GM23338 (cell line): ENCODE data around the gene TRIM52. TPM values are rescaled to one million over a fixed set of nuclear protein-coding genes. Genes with fewer than 3 reads are reported as not detected.
A peak's percentile ranks its signal among the peaks of the same experiment; 100 is the strongest.

Experiments used
- ATAC-seq: fragments of 200-7000 bp; cut with Tn5 transposase; 3 replicates; pipeline ENCODE4 v1.9.1; 2020
- DNase-seq: peaks from one replicate; pipeline ENCODE4 v3.0.0-alpha.2; 2015; ENCODE audit warnings: low spot score
- H2AFZ ChIP-seq: fragments of 200-600 bp; sonication (generic); 2 replicates; pipeline ENCODE4 v1.8.0; 2016; ENCODE audit warnings: antibody characterized with exemption, mild to moderate bottlenecking, moderate library complexity
- H3F3A ChIP-seq: fragments of 200-600 bp; sonication (generic); replicated peaks from 2 replicates; pipeline ENCODE4 v1.8.0; 2017; ENCODE audit warnings: antibody characterized with exemption, mixed run types, low read depth
- H3K27ac ChIP-seq: fragments of 200-600 bp; sonication (generic); 2 replicates; pipeline ENCODE4 v1.6.1; 2016; ENCODE audit warnings: low read depth
- H3K27me3 ChIP-seq: fragments of 200-600 bp; sonication (generic); 2 replicates; pipeline ENCODE4 v1.8.0; 2016; ENCODE audit warnings: mild to moderate bottlenecking, mixed run types, moderate library complexity; ENCODE audit not compliant: insufficient read depth
- H3K36me3 ChIP-seq: fragments of 200-600 bp; sonication (generic); 2 replicates; pipeline ENCODE4 v1.8.0; 2016; ENCODE audit warnings: mild to moderate bottlenecking; ENCODE audit not compliant: insufficient read depth
- H3K4me1 ChIP-seq: fragments of 200-600 bp; sonication (generic); 2 replicates; pipeline ENCODE4 v1.8.0; 2016; ENCODE audit warnings: mild to moderate bottlenecking, moderate library complexity; ENCODE audit not compliant: insufficient read depth
- H3K4me2 ChIP-seq: fragments of 200-600 bp; sonication (generic); 2 replicates; pipeline ENCODE4 v1.7.1; 2017; ENCODE audit warnings: mixed run types
- H3K4me3 ChIP-seq: fragments of 200-600 bp; sonication (generic); 2 replicates; pipeline ENCODE4 v1.6.1; 2016; ENCODE audit warnings: mixed run types
- H3K79me2 ChIP-seq: fragments of 200-600 bp; sonication (generic); replicated peaks from 2 replicates; pipeline ENCODE4 v1.8.0; 2017; ENCODE audit warnings: mild to moderate bottlenecking; ENCODE audit not compliant: insufficient read depth
- H3K9me2 ChIP-seq: fragments of 200-600 bp; sonication (generic); 2 replicates; pipeline ENCODE4 v1.8.0; 2017; ENCODE audit not compliant: insufficient read depth
- H4K20me1 ChIP-seq: fragments of 200-600 bp; sonication (generic); replicated peaks from 2 replicates; pipeline ENCODE4 v1.8.0; 2017; ENCODE audit warnings: mild to moderate bottlenecking; ENCODE audit not compliant: insufficient read depth
- H3K27ac Mint-ChIP-seq: 2 replicates; pipeline ENCODE4 v1.8.0; 2020; ENCODE audit warnings: inconsistent platforms, mild to moderate bottlenecking, moderate library complexity, mixed read lengths
- H3K27me3 Mint-ChIP-seq: 3 replicates; pipeline ENCODE4 v1.8.0; 2022; ENCODE audit warnings: low read depth, mild to moderate bottlenecking, moderate library complexity, mixed read lengths, inconsistent platforms; ENCODE audit not compliant: insufficient read depth, poor library complexity
- H3K36me3 Mint-ChIP-seq: 3 replicates; pipeline ENCODE4 v1.8.0; 2021; ENCODE audit warnings: low read depth, mild to moderate bottlenecking, inconsistent platforms, moderate library complexity, mixed read lengths
- H3K4me1 Mint-ChIP-seq: 3 replicates; pipeline ENCODE4 v1.8.0; 2020; ENCODE audit warnings: mild to moderate bottlenecking, inconsistent platforms, mixed read lengths
- H3K4me3 Mint-ChIP-seq: 3 replicates; pipeline ENCODE4 v1.8.0; 2021; ENCODE audit warnings: moderate library complexity, mild to moderate bottlenecking, inconsistent platforms, mixed read lengths
- H3K9me3 Mint-ChIP-seq: 3 replicates; pipeline ENCODE4 v1.8.0; 2020; ENCODE audit warnings: moderate library complexity, mild to moderate bottlenecking, inconsistent platforms, mixed read lengths
- CREB1 ChIP-seq: fragments of 250-450 bp; sonication (Bioruptor Pico); IDR thresholded peaks from 2 replicates; pipeline ENCODE4 v1.5.0; 2020; ENCODE audit warnings: low read depth, mild to moderate bottlenecking, moderate library complexity
- EZH2 ChIP-seq: fragments of 200-600 bp; sonication (generic); IDR thresholded peaks from one replicate; pipeline ENCODE4 v1.8.0; 2017; ENCODE audit warnings: antibody characterized with exemption, mild to moderate bottlenecking, low read depth; ENCODE audit not compliant: unreplicated experiment
- NANOG ChIP-seq: IDR thresholded peaks from 2 replicates; pipeline ENCODE4 v1.6.1; 2016; ENCODE audit warnings: antibody characterized with exemption, borderline replicate concordance
- POLR2AphosphoS5 ChIP-seq: IDR thresholded peaks from 2 replicates; pipeline ENCODE4 v1.6.1; 2016; ENCODE audit warnings: antibody characterized with exemption, low read depth
- ZNF331 ChIP-seq: fragments of 250-450 bp; sonication (Bioruptor Pico); IDR thresholded peaks from 2 replicates; pipeline ENCODE4 v1.5.0; 2020; ENCODE audit warnings: low read depth, mild to moderate bottlenecking, moderate library complexity
- polyA plus RNA-seq: library from polyadenylated mRNA; unstranded; fragments of >200 nt; fragmentation: Nextera tagmentation; extraction: Ambion mirVana; gene quantifications from 2 replicates; pipeline ENCODE4 v1.2.1, GENCODE V29; 2016
- total RNA-seq: library from RNA; depleted of rRNA; stranded (reverse); fragments of >200 nt; shearing (Covaris generic); gene quantifications from 2 replicates; pipeline ENCODE4 v1.2.3, GENCODE V29; 2014
- TF ChIP-seq, protein P1 (sequence below), 2 experiments: fragments of 200-600 bp in 1 of 2; sonication (generic) in 1 of 2; conservative IDR thresholded peaks; 2 replicates each; pipeline versions ENCODE4 v1.5.1 to v1.6.1; 2016 to 2017; ENCODE audit warnings: antibody characterized with exemption in 2 of 2, low read depth in 2 of 2, mild to moderate bottlenecking in 2 of 2, moderate library complexity in 1 of 2
- TF ChIP-seq, protein P2 (sequence below): IDR thresholded peaks from one replicate; pipeline ENCODE4 v1.6.1; 2018; ENCODE audit warnings: antibody characterized with exemption; ENCODE audit not compliant: unreplicated experiment

The TRIM52 gene
- total and polyA plus RNA-seq, 2 experiments from 2014 or later = 6.2 to 8.1 TPM

DNA sequence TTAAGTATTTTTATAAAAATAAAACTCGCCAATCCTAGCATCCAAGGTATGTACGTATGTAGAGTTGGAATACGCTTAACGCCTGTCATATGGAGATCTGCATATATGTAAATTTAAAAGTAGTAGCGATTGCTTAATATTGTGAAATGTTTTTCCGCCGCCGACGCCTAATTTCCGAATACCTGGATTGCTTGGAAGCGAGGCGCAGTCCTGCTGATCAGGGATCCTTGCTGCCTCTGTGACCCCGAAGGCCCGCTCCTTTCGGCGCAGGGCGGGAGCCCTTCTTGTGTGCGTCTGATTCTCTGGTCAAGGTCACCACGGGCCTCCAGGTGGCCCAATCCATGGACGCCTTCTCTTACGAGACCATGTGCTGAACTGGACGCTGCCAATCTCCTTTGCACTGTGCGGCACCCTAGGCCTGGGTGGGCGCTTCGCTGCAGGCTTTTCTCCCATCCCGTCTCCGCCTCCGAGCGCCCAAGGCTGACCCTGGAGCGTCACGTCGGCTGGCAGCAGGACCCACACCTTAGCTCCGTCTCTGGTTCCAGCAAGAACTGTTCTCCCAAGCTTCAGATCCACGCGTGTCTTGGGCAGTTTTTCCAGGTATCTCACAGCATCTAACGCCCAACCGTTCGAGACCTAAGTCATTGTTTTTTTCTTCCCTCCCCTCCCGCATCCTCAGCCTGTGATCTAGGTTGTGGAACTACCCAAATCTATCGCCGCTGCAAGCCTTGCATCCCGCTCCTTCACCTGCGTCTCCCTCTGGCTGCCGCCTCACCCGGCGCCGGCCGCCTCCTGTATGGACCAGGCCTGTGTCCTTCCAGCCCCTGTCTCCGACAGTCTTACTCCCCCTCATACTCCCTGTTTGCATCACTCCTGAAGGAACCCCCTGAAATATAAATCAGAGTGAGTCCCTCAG is 41.4 kb downstream of the TRIM52 start:
- H3K27ac Mint-ChIP-seq = no peak overlapping the region
- peaks cover 16% of the 10 kb centered on the region for H3K9me3 Mint-ChIP-seq
- H3K4me1 ChIP-seq = peaks cover 8% of the 10 kb centered on the region; the same call in 1 of the 2 replicates
- H3K4me2 ChIP-seq = no peak overlapping the region
- H3K9me2 ChIP-seq = no peaks in the 10 kb centered on the region
- H3K27me3 Mint-ChIP-seq = peaks cover 66% of the 10 kb centered on the region
- H3K36me3 ChIP-seq = no peaks in the 10 kb centered on the region
- H2AFZ ChIP-seq = no peak overlapping the region
- peak overlapping the region; percentile 73 for H3K4me3 Mint-ChIP-seq
- H3K4me3 ChIP-seq = no peak overlapping the region
- H3K27ac ChIP-seq = no peak overlapping the region
- peak; percentile 35 for DNase-seq
- H4K20me1 ChIP-seq = no peaks in the 10 kb centered on the region; the same call in 1 of the 2 replicates
- peaks cover 3% of the 10 kb centered on the region; the same call in 1 of the 2 replicates for H3K79me2 ChIP-seq
- TF ChIP-seq EZH2 = no peak
- TF ChIP-seq, protein P1, sequence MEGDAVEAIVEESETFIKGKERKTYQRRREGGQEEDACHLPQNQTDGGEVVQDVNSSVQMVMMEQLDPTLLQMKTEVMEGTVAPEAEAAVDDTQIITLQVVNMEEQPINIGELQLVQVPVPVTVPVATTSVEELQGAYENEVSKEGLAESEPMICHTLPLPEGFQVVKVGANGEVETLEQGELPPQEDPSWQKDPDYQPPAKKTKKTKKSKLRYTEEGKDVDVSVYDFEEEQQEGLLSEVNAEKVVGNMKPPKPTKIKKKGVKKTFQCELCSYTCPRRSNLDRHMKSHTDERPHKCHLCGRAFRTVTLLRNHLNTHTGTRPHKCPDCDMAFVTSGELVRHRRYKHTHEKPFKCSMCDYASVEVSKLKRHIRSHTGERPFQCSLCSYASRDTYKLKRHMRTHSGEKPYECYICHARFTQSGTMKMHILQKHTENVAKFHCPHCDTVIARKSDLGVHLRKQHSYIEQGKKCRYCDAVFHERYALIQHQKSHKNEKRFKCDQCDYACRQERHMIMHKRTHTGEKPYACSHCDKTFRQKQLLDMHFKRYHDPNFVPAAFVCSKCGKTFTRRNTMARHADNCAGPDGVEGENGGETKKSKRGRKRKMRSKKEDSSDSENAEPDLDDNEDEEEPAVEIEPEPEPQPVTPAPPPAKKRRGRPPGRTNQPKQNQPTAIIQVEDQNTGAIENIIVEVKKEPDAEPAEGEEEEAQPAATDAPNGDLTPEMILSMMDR (conservative IDR thresholded peaks at IDR 0.05; ENCODE audit: low read depth in 2 of 2) = 0 out of 4 replicates have a peak, but pooled peaks of 1 of the 2 experiments have one; percentile 2
- peaks cover 18% of the 10 kb centered on the region for H3K4me1 Mint-ChIP-seq
- peaks cover 14% of the 10 kb centered on the region; the same call in 2 of the 3 replicates for H3K36me3 Mint-ChIP-seq
- H3K27me3 ChIP-seq = peaks cover 12% of the 10 kb centered on the region
- ATAC-seq = no peak
- H3F3A ChIP-seq = peaks cover 20% of the 10 kb centered on the region

DNA sequence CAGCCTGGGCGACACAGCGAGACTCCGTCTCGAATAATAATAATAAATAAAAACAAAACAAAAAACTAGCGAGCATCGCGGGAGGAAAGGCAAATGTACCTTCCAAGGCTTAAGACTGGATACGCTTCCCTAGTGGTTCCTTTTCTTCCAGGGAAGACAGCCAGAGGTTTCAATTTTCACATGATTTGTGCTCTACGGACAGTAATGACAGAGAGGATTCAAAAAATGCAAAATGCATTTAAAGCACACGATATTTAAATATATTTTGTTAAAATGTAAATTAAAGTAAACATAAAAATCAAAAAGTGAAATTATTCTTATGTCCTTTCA is 42.2 kb downstream of the TRIM52 start:
- Mint-ChIP-seq H3K9me3 (peaks cover 16% of the 10 kb centered on the region), H3K4me1 (peaks cover 12% of the 10 kb centered on the region), H3K36me3 (peaks cover 12% of the 10 kb centered on the region; the same call in 1 of the 3 replicates), H3K27ac (no peak overlapping the region), H3K27me3 (peaks cover 63% of the 10 kb centered on the region), H3K4me3 (peak overlapping the region; percentile 83)
- DNase-seq (peak; percentile 33), ATAC-seq (no peak)
- TF ChIP-seq, protein P2, sequence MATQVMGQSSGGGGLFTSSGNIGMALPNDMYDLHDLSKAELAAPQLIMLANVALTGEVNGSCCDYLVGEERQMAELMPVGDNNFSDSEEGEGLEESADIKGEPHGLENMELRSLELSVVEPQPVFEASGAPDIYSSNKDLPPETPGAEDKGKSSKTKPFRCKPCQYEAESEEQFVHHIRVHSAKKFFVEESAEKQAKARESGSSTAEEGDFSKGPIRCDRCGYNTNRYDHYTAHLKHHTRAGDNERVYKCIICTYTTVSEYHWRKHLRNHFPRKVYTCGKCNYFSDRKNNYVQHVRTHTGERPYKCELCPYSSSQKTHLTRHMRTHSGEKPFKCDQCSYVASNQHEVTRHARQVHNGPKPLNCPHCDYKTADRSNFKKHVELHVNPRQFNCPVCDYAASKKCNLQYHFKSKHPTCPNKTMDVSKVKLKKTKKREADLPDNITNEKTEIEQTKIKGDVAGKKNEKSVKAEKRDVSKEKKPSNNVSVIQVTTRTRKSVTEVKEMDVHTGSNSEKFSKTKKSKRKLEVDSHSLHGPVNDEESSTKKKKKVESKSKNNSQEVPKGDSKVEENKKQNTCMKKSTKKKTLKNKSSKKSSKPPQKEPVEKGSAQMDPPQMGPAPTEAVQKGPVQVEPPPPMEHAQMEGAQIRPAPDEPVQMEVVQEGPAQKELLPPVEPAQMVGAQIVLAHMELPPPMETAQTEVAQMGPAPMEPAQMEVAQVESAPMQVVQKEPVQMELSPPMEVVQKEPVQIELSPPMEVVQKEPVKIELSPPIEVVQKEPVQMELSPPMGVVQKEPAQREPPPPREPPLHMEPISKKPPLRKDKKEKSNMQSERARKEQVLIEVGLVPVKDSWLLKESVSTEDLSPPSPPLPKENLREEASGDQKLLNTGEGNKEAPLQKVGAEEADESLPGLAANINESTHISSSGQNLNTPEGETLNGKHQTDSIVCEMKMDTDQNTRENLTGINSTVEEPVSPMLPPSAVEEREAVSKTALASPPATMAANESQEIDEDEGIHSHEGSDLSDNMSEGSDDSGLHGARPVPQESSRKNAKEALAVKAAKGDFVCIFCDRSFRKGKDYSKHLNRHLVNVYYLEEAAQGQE = no peak
- TF ChIP-seq POLR2AphosphoS5 (no peak), NANOG (no peak), CREB1 (CRISPR knock-in tag) (no peak), ZNF331 (CRISPR knock-in tag) (no peak)
- TF ChIP-seq, protein P1 (conservative IDR thresholded peaks at IDR 0.05; ENCODE audit: low read depth in 2 of 2) = no peak
- Histone ChIP-seq H3K4me3 (peak overlapping the region; percentile 63), H3K27ac (no peak overlapping the region), H2AFZ (no peak overlapping the region), H3K9me2 (no peaks in the 10 kb centered on the region), H3K79me2 (no peaks in the 10 kb centered on the region), H3F3A (peaks cover 17% of the 10 kb centered on the region), H3K4me2 (peak overlapping the region; percentile 45), H3K27me3 (peaks cover 12% of the 10 kb centered on the region), H3K36me3 (no peaks in the 10 kb centered on the region), H3K4me1 (peaks cover 3% of the 10 kb centered on the region; the same call in 1 of the 2 replicates), H4K20me1 (no peaks in the 10 kb centered on the region)
